GM18499 (cell line): ENCODE data around the gene GRIK4.
"Not testable (repeated sequence)": the region's sequence is repeated elsewhere in the genome, so short reads cannot be mapped to it uniquely, and the experiment has no call there.

ENCODE experiments used
- ATAC-seq: cut with Tn5 transposase; IDR thresholded peaks from one replicate; pipeline ENCODE4 v1.9.1; 2021; ENCODE audit warnings: moderate number of reproducible peaks; ENCODE audit not compliant: insufficient read depth, unreplicated experiment

GRIK4 gene

DNA sequence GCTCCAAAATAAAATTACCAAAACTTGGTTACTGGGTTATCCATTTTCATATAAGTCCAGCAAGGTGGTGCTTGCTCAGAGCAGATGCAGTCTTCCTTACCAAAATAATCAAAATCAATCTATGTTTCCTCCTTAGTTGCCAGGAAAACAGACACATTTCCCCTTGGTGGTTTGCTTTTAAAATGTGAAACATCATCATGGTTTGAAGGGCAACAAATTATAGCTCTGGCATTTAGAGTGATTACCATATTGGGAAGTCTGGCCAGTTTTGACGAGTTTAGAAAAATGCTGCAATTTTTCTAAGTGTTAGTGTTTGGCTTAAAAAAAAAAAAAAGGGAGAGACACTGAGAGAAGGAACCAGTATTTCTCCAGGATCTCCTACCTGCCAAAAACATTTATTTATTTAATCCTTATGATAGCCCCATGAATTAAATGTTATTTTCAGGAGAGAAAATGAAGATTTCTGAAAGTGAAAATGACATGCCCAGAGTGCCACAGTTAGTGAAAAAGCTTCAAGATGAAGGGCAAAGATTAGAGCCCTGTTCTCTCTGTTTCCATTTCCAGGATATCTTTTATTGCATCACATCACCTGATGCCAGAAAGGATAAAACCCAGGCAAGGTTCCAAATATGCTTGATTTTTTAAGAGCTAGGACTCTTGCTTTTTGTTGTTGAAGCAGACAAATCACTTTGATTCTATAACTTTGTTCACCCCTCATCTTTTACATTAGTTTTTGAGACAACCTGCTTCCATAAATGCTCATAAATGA lies 482.7 kb downstream of the GRIK4 start:
- ATAC-seq, result no peak

- no peak for ATAC-seq
These were observed 483.6 kb downstream of the GRIK4 start for GRCh38 chr11:120995184-120995583.

DNA sequence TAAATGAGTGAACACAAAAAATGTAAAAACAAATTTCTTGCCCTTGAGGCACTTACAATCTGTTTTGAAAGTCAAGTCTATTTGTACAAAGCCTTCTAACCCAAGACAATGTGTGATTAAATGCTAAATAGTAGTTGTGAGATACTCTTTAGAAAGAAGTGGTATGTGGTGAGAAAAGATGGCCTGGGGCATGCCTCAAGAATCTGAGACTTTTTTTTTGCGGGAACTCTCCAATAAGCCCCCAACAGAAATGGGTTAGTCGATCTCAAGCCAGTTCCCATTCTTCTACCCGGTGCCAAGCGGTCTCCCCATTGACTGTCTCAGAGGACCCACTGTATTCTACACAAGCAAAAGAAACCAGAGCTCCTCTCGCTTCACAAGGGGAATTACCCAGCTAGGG lies 485.4 kb downstream of the GRIK4 start:
- ATAC-seq, result no peak

GRCh38 chr11:120998581-120998980 lies 487.0 kb downstream of the GRIK4 start:
- ATAC-seq, result no peak

DNA sequence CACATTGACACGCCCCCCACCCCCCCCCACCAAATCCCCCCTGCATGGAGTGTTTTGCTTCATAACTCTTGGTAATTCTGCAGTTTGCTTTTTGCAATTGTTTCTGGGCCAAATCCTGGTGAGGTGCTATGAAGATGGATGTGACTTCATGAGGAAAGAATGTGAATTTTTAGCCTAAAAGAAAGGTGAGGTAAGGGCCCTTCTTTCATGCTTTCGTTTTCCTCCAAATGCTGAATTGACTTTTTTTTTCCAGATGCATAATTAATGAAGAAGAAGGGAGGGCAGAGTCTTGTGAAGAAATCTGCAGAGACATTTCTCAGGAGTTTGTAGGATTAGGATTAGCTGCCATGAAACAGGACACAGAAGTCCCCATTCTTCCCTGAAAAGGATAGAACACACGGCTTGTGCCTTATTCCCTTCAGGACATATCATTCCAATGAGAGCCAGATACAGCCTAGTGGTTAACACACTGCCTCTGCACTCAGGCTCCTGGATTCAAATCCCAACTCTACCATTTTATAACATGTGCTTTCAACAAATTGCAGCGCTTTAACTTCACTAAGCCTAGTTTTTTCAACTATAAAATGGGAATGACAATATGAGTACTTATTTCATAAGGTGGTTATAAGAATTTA lies 492.8 kb downstream of the GRIK4 start:
- ATAC-seq, result no peak

- ATAC-seq, result no peak
These were observed 495.4 kb downstream of the GRIK4 start for GRCh38 chr11:121006922-121007321.

- no peak for ATAC-seq
These were observed 497.0 kb downstream of the GRIK4 start for GRCh38 chr11:121008551-121008950.

DNA sequence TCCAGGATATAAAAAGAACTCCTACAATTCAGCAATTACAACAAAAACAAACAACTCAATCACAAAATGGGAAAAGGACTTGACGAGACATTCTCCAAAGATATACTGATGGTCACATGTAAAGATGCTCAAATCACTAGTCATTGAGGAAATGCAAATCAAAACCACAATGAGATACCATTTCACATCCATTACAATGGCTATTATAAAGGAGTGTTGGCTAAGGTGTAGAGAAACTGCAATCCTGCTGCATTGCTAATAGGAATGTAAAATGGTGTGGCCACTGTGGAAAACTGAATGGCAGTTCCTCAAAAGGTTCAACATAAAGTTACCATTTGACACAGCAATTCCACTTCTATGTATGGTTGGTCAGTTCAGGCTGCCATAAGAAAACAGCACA lies 500.5 kb downstream of the GRIK4 start:
- no peak for ATAC-seq

- no peak for ATAC-seq
These were observed 507.2 kb downstream of the GRIK4 start for GRCh38 chr11:121018746-121019145.

- ATAC-seq, result not testable (repeated sequence)
These were observed 510.2 kb downstream of the GRIK4 start for GRCh38 chr11:121021718-121022117.

- ATAC-seq, result no peak
These were observed 512.6 kb downstream of the GRIK4 start, which contains the start of gene TBCEL for GRCh38 chr11:121023848-121024751. TSS of gene TBCEL (plus strand) at chr11:121024102. CDS start at chr11:121045691, 21,589 bp downstream.

GRCh38 chr11:121024989-121025388 lies 513.4 kb downstream of the GRIK4 start:
- ATAC-seq, result no peak

- no peak for ATAC-seq
These were observed 517.6 kb downstream of the GRIK4 start for GRCh38 chr11:121029153-121029552.

DNA sequence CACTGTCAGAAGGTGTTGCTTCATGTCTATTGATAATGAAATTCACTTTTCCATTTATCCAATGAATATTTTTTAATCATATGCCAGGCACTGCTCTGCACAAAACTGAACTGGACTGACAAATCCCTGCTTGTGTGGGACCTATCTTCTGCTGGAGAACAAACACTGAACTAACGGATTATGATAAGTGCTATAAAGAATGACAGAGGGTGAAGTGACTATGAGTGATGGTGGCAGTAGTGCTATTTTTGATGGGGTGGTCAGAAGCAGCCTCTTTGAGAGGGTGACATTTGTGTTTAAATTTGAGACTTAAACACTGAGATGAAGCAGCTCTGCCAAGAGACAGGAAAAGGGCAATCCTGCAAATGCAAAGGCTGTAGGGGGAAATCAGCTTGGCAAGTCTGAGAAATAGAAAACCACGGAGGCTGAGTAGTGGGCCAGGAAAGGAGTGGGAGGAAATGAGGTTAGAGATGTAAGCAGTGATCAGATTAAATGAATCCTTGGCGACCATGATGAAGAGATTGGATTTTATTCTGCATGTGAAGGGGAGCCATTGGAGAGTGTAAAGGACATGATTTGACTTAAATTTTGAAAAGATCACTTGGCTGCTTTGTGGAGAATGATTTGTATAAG lies 518.4 kb downstream of the GRIK4 start:
- no peak for ATAC-seq

DNA sequence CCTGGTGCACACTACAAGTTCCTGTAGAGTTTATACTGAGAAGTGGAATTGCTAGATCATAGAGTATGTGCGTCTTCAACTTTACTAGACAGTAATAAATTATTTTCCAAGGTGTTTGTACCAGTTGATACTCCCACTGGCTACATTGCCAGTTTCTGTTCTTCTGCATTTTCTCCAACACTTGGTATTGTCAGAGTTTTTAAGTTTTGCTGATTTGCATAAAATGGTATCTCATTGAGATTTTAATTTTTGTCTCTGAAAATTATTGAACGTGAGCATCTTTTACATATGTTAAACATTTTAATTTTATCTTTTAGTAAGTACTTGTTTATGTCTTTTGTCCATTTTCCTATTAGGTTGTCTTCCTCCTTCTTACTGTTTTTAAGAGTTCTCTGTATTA lies 519.6 kb downstream of the GRIK4 start:
- ATAC-seq, result no peak

- not testable (repeated sequence) for ATAC-seq
These were observed 520.1 kb downstream of the GRIK4 start for GRCh38 chr11:121031648-121032047.

DNA sequence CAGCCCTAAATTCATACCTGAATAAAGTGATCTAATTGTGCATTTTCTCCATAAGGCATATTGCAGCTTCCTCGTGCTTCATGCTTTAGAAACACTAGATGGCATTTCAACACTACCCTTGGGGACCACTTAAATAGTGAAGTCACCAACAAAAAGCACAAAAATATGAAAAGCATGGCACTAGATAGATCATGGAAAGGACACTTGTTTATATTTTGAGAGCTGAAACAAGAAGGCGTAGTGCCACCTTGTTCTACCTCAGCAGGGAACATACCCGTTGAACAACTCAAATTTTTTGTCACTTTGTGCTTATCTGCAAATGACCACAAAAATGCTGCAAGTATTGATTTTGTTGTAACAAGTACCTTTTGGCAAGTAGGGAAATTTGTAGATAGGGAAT lies 521.0 kb downstream of the GRIK4 start:
- no peak for ATAC-seq

GRCh38 chr11:121033635-121034034 lies 522.1 kb downstream of the GRIK4 start:
- no peak for ATAC-seq

- no peak for ATAC-seq
These were observed 523.7 kb downstream of the GRIK4 start for GRCh38 chr11:121035169-121035755.

DNA sequence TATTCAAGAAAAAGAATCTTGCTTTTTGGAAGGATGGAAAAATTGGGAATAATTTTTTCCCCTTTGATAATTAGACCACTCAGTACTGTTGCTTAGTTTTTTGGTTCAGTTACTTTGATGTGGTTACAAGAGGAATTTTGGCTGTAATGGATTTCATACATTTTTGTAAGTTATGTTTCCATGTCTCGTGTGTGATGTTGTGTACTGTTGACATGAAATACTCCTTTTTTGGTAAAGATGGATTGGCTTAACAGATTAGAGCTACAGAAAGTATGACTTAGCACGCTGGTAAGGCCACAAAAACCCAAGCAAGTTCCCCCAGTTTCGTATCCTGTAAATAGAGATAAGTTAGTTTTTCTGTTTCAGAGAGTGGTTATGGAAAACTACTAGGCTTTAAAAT lies 524.2 kb downstream of the GRIK4 start:
- no peak for ATAC-seq
